AG04450 (cell line): ENCODE data around the gene TRIM28. TPM values are rescaled to one million over a fixed set of nuclear protein-coding genes. Genes with fewer than 3 reads are reported as not detected.

Experiments
- CTCF ChIA-PET: fragments of 300-600, 350-600 bp; formaldehyde crosslinking; extraction: SDS; loops from one replicate; lab custom pipeline; 2022; ENCODE audit warnings: antibody characterized with exemption, inconsistent platforms; lab: Charles Lee
- POLR2A ChIA-PET: fragments of 350-600 bp; formaldehyde crosslinking; extraction: SDS; loops from one replicate; lab custom pipeline; 2021; ENCODE audit warnings: antibody characterized with exemption, inconsistent platforms; lab: Yijun Ruan, JAX
- DNase-seq: peaks from one replicate; pipeline ENCODE4 v3.0.0-alpha.2; 2011; ENCODE audit warnings: low read depth, low spot score
- H3K27ac ChIP-seq: one replicate; pipeline ENCODE4 v1.5.1; 2012; ENCODE audit warnings: low read depth, low read length, control low read depth
- H3K27me3 ChIP-seq: one replicate; pipeline ENCODE4 v1.6.0; 2012; ENCODE audit warnings: low read length; ENCODE audit not compliant: control insufficient read depth, insufficient read depth
- H3K4me3 ChIP-seq: 2 replicates; pipeline ENCODE4 v1.5.1; 2011; ENCODE audit warnings: mild to moderate bottlenecking, low read depth, low read length, control low read depth
- H3K9me3 ChIP-seq: 2 replicates; pipeline ENCODE4 v1.5.1; 2012; ENCODE audit warnings: low read length; ENCODE audit not compliant: control insufficient read depth, insufficient read depth
- polyA plus RNA-seq: library from polyadenylated mRNA; depleted of rRNA; stranded (reverse); fragments of >200 nt; gene quantifications from 2 replicates; pipeline ENCODE4 v1.2.3, GENCODE V29; 2011
- TF ChIP-seq, protein P1 (sequence below): IDR thresholded peaks from 2 replicates; pipeline ENCODE4 v1.5.1; 2011; ENCODE audit warnings: low read depth, low read length, control low read depth, inconsistent platforms

Gene TRIM28
- polyA plus RNA-seq, 1 experiment = 313 TPM

DNA sequence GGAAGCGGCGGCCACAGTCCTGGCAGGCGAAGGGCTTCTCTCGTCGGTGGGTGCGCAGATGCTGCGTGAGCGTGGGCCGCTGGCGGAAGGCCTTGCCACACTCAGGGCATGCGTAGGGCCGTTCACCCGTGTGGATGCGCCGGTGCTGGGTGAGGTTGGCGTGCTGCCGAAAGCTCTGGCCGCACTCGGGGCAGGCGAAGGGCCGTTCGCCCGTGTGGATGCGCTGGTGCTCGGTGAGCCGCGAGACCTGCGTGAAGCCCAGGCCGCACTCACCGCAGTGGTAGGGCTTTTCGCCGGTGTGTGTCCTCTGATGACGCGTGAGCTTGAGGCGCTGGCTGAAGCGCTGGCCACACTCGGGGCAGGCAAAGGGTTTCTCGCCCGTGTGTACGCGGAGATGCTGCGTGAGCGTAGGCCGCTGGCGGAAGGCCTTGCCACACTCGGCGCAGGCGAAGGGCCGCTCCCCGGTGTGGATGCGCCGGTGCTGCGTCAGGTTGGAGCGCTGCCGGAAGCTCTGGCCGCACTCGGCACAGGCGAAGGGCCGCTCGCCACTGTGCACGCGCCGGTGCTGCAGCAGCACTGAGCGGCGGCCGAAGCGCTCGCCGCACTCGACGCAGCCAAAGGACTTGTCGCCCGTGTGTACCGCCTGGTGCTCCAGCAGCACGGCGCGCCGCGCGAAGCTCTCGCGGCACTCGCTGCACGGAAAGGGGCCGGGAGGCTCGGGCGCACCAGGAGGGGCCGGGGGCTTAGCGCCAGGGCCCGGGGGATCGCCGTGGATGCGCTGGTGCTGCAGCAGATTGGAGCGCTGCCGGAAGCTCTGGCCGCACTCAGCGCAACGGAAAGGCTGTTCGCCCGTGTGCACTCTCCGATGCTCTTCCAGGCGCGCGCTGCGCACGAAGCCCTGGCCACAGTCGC, 18.5 kb downstream of the TRIM28 start:
- TF ChIP-seq, protein P1, sequence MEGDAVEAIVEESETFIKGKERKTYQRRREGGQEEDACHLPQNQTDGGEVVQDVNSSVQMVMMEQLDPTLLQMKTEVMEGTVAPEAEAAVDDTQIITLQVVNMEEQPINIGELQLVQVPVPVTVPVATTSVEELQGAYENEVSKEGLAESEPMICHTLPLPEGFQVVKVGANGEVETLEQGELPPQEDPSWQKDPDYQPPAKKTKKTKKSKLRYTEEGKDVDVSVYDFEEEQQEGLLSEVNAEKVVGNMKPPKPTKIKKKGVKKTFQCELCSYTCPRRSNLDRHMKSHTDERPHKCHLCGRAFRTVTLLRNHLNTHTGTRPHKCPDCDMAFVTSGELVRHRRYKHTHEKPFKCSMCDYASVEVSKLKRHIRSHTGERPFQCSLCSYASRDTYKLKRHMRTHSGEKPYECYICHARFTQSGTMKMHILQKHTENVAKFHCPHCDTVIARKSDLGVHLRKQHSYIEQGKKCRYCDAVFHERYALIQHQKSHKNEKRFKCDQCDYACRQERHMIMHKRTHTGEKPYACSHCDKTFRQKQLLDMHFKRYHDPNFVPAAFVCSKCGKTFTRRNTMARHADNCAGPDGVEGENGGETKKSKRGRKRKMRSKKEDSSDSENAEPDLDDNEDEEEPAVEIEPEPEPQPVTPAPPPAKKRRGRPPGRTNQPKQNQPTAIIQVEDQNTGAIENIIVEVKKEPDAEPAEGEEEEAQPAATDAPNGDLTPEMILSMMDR = no peak
- Histone ChIP-seq H3K9me3 (peaks cover 4% of the 10 kb centered on the region; the same call in 1 of the 2 replicates), H3K4me3 (peak overlapping the region; percentile 52), H3K27me3 (peaks cover 2% of the 10 kb centered on the region), H3K27ac (no peak overlapping the region)
- DNase-seq = no peak
- CTCF ChIA-PET = no interaction called here
- POLR2A ChIA-PET = interaction anchor here (0.6 to 1.6 kb wide), 5 partner anchors 9 to 76 kb away, joined by 3 to 10 read pairs (median 3); partner anchors contain the start of genes TRIM28 and ZBTB45

DNA sequence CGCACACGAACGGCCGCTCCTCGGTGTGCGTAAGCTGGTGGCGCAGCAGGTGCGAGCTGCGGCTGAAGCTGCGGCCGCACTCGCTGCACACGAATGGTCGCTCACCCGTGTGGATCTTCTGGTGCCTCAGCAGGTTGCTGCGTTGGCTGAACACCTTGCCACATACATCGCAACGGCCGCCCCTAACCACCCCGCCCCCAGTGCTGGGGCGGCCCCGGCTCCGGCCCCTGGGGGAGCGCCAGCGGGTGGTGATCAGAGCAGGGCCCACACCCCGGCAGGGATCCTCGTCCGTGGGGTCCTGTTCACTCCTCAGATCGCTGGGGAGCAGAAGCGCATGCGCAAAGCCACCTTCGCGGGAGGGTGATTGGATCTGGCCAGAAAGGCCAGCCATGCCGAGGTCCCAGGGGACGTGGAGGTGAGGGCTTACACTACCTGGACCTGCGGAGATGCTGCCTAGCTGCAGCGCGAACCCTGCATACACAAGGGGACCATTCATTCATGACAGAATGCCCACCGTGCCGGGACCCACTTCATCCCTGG, 19.2 kb downstream of the TRIM28 start:
- peak overlapping the region; percentile 52 for H3K4me3 ChIP-seq
- H3K9me3 ChIP-seq = peaks cover 4% of the 10 kb centered on the region; the same call in 1 of the 2 replicates
- TF ChIP-seq, protein P1 = no peak
- peaks cover 2% of the 10 kb centered on the region for H3K27me3 ChIP-seq
- ChIA-PET CTCF (no interaction called here), POLR2A (interaction anchor here (0.6 to 1.6 kb wide), 3 partner anchors 9 to 77 kb away, joined by 3 to 10 read pairs (median 6); partner anchors contain the start of gene ZBTB45)
- no peak for DNase-seq
- H3K27ac ChIP-seq = no peak overlapping the region

GRCh38 chr19:58563823-58564222, 20.0 kb downstream of the TRIM28 start:
- Histone ChIP-seq H3K9me3 (peaks cover 4% of the 10 kb centered on the region; the same call in 1 of the 2 replicates), H3K27ac (no peak overlapping the region), H3K27me3 (peaks cover 2% of the 10 kb centered on the region), H3K4me3 (no peak overlapping the region)
- DNase-seq = no peak
- TF ChIP-seq, protein P1 = no peak
- ChIA-PET CTCF (interaction anchor here (0.9 kb wide), 1 partner anchor 17 kb away, joined by 3 read pairs; no protein-coding TSS in a partner anchor), POLR2A (no interaction called here)

DNA sequence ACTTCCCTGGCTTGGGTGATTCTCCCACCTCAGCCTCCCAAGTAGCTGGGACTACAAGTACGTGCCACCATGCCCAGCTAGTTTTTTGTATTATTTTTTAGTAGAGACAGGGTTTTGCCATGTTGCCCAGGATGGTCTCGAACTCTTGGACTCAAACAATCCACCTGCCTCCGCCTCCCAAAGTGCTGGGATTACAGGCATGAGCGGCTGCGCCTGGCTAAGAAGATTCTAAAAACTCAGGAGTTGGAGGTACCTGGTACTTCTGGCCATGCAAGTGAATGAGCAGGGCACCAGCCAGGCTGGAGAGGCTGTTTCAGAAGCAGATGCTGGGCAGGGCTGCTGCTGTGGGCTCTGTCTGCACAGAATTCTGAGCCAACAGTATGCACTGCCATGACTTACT, 23.1 kb downstream of the TRIM28 start:
- no peak for DNase-seq
- ChIA-PET POLR2A (no interaction called here), CTCF (interaction anchor here (0.6 kb wide), 1 partner anchor 11 kb away, joined by 5 read pairs; no protein-coding TSS in a partner anchor)
- Histone ChIP-seq H3K4me3 (no peak overlapping the region), H3K27ac (no peak overlapping the region), H3K27me3 (peaks cover 2% of the 10 kb centered on the region), H3K9me3 (peaks cover 4% of the 10 kb centered on the region; the same call in 1 of the 2 replicates)
- TF ChIP-seq, protein P1 = no peak
